ENCODE measurements around the gene PRKAR2B.

- TF ChIP-seq CTCF (IDR thresholded peaks at IDR 0.05; ENCODE audit: poor library complexity) (no peak), EZH2phosphoT487 (IDR thresholded peaks at IDR 0.05; ENCODE audit: low read depth, severe bottlenecking, unreplicated experiment) (no peak)
These were observed 26.4 kb upstream of the PRKAR2B start for GRCh38 chr7:107017965-107018719.

All from hepatocyte (in vitro differentiated cells).